Smooth muscle cell (in vitro differentiated cells): Measurements from ENCODE around the gene ARSG. TPM values are rescaled to one million over a fixed set of nuclear protein-coding genes. Genes with fewer than 3 reads are reported as not detected.

Experiments used
- DNase-seq: peaks from one replicate; lab custom pipeline; 2025; ENCODE audit not compliant: unreplicated experiment; lab: John Stamatoyannopoulos, UW
- H2AFZ ChIP-seq: fragments of 200-600 bp; sonication (generic); 2 replicates; pipeline ENCODE4 v1.6.0; 2016; ENCODE audit warnings: antibody characterized with exemption, low read depth, mild to moderate bottlenecking
- H3F3A ChIP-seq: fragments of 200-600 bp; sonication (generic); 2 replicates; pipeline ENCODE4 v1.6.0; 2017; ENCODE audit warnings: antibody characterized with exemption, low read depth
- H3K27ac ChIP-seq: fragments of 200-600 bp; sonication (generic); 2 replicates; pipeline ENCODE4 v1.5.1; 2016; ENCODE audit warnings: low read depth, mild to moderate bottlenecking
- H3K27me3 ChIP-seq: fragments of 200-600 bp; sonication (generic); 2 replicates; pipeline ENCODE4 v1.6.1; 2016; ENCODE audit warnings: low read depth, mild to moderate bottlenecking
- H3K36me3 ChIP-seq: fragments of 200-600 bp; sonication (generic); 2 replicates; pipeline ENCODE4 v1.5.1; 2016; ENCODE audit warnings: low read depth
- H3K4me1 ChIP-seq: fragments of 200-600 bp; sonication (generic); 2 replicates; pipeline ENCODE4 v1.5.1; 2016; ENCODE audit warnings: low read depth
- H3K4me2 ChIP-seq: fragments of 200-600 bp; sonication (generic); 2 replicates; pipeline ENCODE4 v1.6.0; 2016; ENCODE audit warnings: mild to moderate bottlenecking
- H3K4me3 ChIP-seq: fragments of 200-600 bp; sonication (generic); 2 replicates; pipeline ENCODE4 v1.5.1; 2016; ENCODE audit warnings: mild to moderate bottlenecking
- H3K79me2 ChIP-seq: fragments of 200-600 bp; sonication (generic); 2 replicates; pipeline ENCODE4 v1.6.0; 2016; ENCODE audit warnings: low read depth, mild to moderate bottlenecking
- H3K9ac ChIP-seq: fragments of 200-600 bp; sonication (generic); 2 replicates; pipeline ENCODE4 v1.6.0; 2016; ENCODE audit warnings: low read depth
- H3K9me3 ChIP-seq: fragments of 200-600 bp; sonication (generic); replicated peaks from 2 replicates; pipeline ENCODE4 v1.5.1; 2016; ENCODE audit warnings: low read depth
- H4K20me1 ChIP-seq: fragments of 200-600 bp; sonication (generic); 2 replicates; pipeline ENCODE4 v1.6.0; 2016; ENCODE audit warnings: low read depth
- CTCF ChIP-seq: fragments of 200-600 bp; sonication (generic); IDR thresholded peaks from 2 replicates; pipeline ENCODE4 v1.5.1; 2017; ENCODE audit warnings: borderline replicate concordance, mild to moderate bottlenecking, antibody characterized with exemption; ENCODE audit not compliant: insufficient read depth, poor library complexity, severe bottlenecking
- WGBS: methylation state at CpG from one replicate; pipeline ENCODE4 v1.1.7; 2016; ENCODE audit warnings: low lambda C conversion rate; 5-methylcytosine and 5-hydroxymethylcytosine counted together
- polyA plus RNA-seq: library from polyadenylated mRNA; unstranded; fragments of >200 nt; fragmentation: Nextera tagmentation; extraction: Ambion mirVana; gene quantifications from 2 replicates; pipeline ENCODE4 v1.2.1, GENCODE V29; 2016
- total RNA-seq: library from RNA; depleted of rRNA; stranded (reverse); fragments of >200 nt; gene quantifications from 2 replicates; pipeline ENCODE4 v1.2.3, GENCODE V29; 2014

The ARSG gene
- total and polyA plus RNA-seq, 2 experiments from 2014 or later, result 1.0 to 2.4 TPM

DNA sequence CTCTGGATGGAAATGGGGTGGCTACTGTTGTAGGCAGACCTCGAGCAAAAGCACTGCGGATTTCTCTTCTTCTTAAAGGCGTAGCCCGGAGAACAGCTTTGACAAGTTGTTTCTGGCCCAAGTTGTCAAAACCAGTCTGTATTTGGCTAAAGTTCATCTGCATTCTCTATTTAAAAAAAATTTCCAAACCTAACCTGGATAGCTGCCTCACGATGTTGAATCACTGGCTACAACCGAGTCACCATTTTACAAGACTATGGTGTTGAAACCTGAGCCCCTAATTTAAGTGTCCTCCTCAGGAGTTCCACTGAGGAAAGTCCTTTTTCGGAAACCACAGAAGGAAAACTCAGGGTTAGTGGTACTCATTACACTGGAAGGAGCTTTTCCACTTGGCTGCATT, 1.8 kb upstream of the ARSG start:
- no peaks in the 10 kb centered on the region for H3K79me2 ChIP-seq
- H3K4me3 ChIP-seq, result no peak overlapping the region
- H3K4me1 ChIP-seq, result peaks cover 7% of the 10 kb centered on the region

GRCh38 chr17:68289936-68290267, 1.4 kb upstream of the ARSG start:
- Histone ChIP-seq H3K9me3 (no peaks in the 10 kb centered on the region), H3K4me3 (no peak overlapping the region), H3K27me3 (peaks cover 56% of the 10 kb centered on the region), H3K4me2 (peak overlapping the region; percentile 97), H3K36me3 (no peaks in the 10 kb centered on the region), H3K27ac (no peak overlapping the region), H3F3A (no peaks in the 10 kb centered on the region), H3K9ac (no peak overlapping the region), H3K79me2 (no peaks in the 10 kb centered on the region), H4K20me1 (no peaks in the 10 kb centered on the region), H2AFZ (no peak overlapping the region), H3K4me1 (peaks cover 7% of the 10 kb centered on the region)
- DNase-seq, result no peak
- 39% methylated on average over 9 of the region's 9 CpGs for WGBS
- TF ChIP-seq CTCF, result no peak

More for the DNA sequence above, 1.8 kb upstream of the ARSG start:
- TF ChIP-seq CTCF, result no peak
- no peak overlapping the region for H3K27ac ChIP-seq
- WGBS, result 75% methylated on average over 7 of the region's 7 CpGs
- H3K36me3 ChIP-seq, result no peaks in the 10 kb centered on the region
- DNase-seq, result no peak
- no peaks in the 10 kb centered on the region for H3K9me3 ChIP-seq
- H3K4me2 ChIP-seq, result no peak overlapping the region
- H2AFZ ChIP-seq, result no peak overlapping the region
- peaks cover 53% of the 10 kb centered on the region for H3K27me3 ChIP-seq
- no peaks in the 10 kb centered on the region for H3F3A ChIP-seq
- H4K20me1 ChIP-seq, result no peaks in the 10 kb centered on the region
- no peak overlapping the region for H3K9ac ChIP-seq

DNA sequence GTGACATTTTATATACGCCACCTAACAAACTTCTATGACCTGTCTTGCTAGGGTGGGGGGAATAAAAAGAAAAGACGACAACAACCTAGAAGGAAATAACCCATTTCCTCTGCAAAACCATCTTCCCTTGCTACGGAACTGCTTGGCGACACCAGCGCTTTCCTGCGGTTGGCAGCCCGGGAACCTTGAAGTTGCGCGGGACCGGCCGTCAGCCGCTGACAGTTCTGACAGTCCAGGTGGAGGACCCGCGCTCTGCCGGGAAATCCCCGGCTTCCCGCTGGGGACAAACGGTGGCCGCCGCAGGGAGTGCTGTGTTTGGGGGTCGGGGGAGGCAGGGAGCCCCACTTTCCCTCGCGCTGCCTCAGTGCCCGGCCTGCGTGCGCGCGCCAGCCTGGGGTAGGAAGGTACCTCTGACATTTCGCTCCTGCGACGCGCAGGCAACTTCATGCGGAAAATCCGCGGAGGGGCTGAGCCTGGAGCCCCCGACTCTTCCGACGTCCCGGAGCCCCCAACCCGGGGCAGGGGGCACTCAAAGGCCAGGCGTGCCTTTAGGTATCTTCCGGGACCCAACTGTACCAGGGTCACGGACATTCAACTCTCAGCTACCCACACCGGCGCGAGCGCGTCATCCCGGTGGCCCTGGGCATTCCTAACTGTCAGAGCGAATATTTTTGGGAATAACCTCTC, 884 bp upstream of the ARSG start:
- Histone ChIP-seq H2AFZ (no peak overlapping the region), H3K4me3 (peak overlapping the region; percentile 59), H3K9ac (no peak overlapping the region), H3K27ac (no peak overlapping the region), H3K4me1 (peaks cover 7% of the 10 kb centered on the region), H3K27me3 (peaks cover 56% of the 10 kb centered on the region), H3K9me3 (no peaks in the 10 kb centered on the region), H3K4me2 (peak overlapping the region; percentile 97), H3K36me3 (no peaks in the 10 kb centered on the region), H3K79me2 (no peaks in the 10 kb centered on the region), H4K20me1 (no peaks in the 10 kb centered on the region), H3F3A (no peaks in the 10 kb centered on the region)
- DNase-seq, result no peak
- 2% methylated on average over 50 of the region's 50 CpGs for WGBS
- no peak for TF ChIP-seq CTCF
